HG03460 (cell line): ENCODE measurements around the gene MAP3K20.
A peak's percentile ranks its signal among the peaks of the same experiment; 100 is the strongest.
"Not testable (repeated sequence)": the region's sequence is repeated elsewhere in the genome, so short reads cannot be mapped to it uniquely, and the experiment has no call there.

ENCODE experiments used
- ATAC-seq: cut with Tn5 transposase; IDR thresholded peaks from one replicate; pipeline ENCODE4 v1.9.1; 2021; ENCODE audit not compliant: unreplicated experiment

MAP3K20 gene

DNA sequence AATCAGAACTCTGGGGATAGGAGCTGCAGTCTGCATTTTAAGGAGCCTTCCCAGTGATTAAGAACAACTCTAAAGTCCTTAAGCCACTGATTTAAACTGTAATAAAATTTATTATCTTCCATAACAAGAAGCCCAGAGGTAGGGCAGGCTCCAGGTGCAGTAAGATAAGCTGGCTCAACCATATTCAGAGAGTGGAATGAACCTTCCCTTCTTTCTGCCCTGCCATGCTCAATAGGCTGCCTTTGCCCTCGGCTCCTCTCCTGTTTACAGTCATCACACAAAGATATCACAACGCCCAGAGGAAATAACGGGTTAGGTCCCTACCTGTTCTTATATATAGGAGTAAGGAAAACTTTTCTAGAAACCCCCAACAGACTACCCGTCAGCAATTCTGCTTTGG is 188.5 kb downstream of the MAP3K20 start:
- no peak for ATAC-seq

DNA sequence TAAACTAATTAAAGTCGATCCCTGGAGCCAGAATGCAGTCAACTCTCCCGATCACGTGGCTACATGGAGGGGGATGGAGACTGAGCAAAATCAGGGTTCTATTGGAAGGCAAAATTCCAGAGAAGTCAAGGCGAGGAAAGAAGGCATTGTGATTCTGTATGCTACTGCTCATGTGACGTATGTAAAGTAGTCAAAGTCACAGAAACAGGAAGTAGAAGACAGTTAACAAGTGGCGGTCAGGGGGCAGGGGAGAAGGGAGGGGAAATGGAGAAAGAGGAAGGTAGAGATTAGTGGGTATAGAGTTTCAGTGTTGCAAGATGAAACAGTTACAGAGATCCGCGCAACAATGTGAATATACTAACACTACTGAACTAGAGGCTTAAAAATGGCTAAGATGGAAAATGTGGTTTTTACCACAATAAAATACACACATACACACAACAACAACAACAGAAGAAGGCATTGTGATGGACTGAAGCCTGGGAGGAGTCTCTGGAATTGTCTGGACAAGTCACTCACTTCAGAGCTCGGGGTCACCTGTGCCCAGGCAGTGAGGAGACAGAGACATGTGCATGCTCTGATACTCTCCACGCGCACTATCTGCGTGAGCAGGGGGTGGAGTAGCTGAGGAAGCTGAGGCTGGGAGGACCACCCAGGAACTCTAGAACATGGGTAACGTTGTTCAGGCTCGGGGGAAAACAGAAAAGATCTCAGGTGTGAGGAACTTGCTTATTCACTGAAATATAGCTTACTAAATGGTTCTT is 189.1 kb downstream of the MAP3K20 start:
- peak; percentile 97 for ATAC-seq

DNA sequence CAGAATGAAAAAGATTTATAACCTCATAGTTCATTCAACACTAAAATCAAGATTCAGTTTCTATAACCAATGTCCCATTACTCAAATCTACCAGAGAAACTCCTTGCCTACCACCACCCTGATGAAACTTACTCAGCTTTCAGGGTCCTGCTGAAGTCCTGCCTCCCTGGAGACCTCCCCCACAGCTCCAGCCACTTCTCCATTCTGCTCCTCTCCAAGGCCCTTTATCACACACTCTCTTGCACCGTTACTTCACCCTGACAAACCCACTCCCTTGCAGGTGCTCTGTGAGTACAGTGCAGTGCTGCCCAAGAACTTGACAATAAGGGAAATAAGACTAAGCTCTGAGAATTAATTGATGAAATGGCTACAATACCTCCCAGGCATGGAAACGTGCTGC is 195.5 kb downstream of the MAP3K20 start:
- ATAC-seq: no peak

DNA sequence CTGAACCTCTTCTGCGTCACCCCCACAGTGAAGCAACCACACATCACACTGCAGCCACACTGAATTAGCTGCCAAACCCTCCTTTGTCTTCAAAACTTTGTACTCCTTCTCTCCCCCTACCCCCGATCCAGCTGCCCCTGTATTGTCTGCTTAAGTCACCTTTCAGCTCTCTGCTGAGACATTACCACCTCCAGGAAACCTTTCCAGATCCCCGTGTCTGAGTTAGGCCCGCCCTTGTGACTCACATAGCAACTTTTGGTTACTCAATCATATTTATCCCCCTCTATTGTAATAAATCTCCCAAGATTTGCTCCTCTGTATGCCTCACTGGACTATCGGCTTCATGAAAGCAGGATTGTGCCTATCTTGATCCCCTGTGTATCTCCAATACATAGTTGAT is 196.2 kb downstream of the MAP3K20 start:
- no peak for ATAC-seq

DNA sequence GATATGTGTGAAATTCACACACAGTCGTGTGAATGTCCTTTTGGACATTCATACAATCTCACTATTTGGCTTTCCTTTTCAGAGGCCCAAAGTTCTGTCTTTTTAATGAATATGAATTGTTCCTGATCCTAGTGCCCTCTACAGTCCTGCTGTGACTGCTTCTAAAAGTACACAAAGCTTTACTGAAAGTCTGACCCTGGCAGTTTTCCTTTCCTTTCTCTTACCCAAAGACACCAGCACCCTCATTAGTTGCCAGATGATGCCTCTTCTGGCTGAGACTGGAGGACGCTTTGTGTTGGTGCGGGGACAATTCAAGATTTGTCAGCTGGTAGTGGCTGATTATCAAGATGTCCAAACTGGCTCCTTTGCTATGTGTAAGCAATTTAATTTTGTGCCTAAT is 197.2 kb downstream of the MAP3K20 start:
- no peak for ATAC-seq

DNA sequence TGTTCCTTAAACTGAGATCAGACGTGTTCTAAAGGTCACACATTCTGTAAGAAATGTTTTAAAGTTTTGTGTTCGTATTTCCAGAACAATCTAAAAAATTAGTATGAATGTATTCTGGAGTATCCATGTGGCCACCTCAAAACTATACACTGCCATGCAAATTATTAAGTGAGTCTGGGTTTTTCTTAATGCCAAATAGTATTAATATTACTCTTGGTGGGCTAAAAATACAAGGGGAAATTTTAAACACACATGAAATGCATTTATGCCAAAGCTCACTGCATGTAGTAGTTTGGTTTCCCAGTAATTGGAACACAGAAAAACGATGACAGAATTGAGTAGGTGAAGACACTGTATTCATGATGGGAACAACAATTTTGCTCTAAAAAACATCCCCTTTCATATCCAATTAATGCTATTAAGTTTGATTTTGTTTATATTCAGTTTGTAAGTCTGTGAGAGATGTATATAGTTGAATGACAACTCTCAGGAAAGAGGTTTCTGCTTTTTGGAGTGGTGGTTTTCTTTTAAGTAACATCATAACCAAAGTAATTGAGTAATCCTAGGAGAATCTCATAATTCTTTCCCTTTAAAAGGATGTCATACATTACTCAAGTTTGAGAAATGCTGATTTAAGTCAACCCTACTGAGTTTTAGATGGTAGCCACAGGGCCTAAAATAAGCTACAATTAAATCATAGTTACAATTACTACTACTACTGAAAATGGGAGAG is 203.3 kb downstream of the MAP3K20 start:
- ATAC-seq: no peak

DNA sequence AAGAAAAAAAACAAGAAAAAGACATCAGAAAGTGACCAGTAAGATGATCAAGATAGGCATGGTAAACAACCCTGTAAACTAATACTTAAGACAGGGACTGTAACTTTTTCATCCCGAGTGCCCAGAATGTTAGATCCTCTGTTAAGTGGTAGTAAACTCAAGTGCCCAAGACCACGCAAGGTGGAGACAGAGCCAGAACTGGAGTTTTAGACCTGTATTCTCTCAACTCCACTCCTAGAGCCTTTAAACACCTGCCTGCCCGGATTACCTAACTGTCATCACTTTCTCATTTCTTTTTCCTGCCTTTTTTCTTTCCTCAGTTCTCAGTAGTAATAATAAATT is 203.9 kb downstream of the MAP3K20 start:
- ATAC-seq: no peak

DNA sequence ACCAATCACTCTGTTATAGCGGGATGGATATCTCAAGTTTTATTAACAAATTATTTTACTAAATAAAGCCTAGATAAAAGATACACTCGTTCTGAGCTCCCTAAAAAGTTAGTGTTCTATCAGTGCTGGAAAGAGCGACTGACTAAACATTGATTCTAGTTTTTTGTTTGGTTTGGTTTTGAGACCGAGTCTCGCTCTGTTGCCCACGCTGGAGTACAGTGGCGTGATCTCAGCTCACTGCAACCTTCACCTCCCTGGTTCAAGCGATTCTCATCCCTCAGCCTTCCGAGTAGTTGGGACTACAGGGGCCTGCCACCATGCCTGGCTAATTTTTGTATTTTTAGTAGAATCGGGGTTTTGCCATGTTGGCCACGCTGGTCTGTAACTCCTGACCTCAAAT is 205.2 kb downstream of the MAP3K20 start:
- no peak for ATAC-seq

DNA sequence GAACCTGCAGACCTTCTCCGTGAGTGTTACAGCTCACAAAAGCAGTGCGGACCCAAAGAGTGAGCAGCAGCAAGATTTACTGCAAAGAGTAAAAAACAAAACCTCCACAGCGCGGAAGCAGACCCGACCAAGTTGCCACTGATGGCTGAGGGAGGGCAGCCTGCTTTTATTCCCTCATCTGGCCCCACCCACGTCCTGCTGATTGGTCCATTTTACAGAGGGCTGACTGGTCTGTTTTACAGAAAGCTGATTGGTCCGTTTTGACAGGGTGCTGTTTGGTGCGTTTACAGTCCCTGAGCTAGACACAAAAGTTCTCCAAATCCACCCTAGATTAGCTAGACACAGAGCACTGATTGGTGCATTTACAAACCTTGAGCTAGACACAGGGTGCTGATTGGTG is 206.3 kb downstream of the MAP3K20 start:
- not testable (repeated sequence) for ATAC-seq

DNA sequence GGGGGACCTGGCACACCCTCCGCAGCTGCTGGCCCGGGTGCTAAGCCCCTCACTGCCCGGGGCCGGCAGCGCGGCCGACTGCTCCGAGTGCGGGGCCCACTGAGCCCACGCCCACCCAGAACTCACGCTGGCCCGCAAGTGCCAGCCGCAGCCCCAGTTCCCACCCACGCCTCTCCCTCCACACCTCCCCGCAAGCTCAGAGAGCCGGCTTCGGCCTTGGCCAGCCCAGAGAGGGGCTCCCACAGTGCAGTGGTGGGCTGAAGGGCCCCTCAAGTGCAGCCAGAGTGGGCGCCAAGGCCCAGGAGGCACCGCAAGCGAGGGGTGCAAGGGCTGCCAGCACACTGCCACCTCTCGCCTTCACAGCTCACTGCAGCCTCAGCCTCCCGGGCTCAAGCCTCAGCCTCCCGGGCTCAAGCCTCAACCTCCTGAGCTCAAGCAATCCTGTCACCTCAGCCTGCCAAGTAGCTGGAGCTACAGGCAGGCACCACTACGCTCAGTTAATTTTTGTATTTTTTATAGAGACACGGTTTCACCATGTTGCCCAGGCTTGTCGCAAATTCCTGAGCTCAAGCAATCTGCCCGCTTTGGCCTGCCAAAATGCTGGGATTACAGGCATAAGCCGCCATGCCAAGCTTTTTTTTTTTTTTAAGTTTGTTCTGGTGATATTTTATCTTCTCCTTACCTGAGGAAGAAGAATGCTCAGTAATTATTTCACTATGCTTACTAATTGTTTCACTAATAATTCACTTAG is 207.3 kb downstream of the MAP3K20 start:
- no peak for ATAC-seq

DNA sequence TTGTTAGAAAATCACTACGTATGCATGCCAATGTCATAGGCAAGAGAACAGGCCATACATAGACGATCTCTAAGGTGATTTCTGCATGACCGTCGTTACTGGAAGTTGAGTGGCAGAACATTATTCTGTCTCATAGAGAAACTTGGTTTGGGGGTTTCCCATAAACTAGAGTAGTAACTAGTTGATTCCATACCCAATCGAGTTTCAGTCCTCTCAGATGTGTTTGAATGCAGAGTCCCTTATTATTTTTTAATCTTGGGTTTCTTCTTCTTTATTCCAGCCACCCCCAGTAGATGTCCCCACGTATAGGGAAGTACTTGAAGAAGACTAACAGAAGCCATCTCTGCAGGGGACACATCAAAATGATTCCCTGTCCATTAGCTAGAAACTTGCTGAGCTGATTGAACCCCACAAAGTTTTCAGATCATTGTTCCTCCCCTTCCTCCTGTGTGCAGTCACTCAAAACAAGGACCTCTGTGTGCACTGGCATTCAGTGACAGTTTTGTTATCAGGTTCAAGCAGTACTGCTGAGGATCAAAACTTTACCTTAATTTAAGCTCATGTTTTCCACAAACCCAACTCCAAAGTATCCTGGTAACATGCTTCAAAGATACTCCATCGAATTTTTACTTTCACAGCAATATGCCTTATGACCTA is 210.6 kb downstream of the MAP3K20 start:
- peak; percentile 75 for ATAC-seq

DNA sequence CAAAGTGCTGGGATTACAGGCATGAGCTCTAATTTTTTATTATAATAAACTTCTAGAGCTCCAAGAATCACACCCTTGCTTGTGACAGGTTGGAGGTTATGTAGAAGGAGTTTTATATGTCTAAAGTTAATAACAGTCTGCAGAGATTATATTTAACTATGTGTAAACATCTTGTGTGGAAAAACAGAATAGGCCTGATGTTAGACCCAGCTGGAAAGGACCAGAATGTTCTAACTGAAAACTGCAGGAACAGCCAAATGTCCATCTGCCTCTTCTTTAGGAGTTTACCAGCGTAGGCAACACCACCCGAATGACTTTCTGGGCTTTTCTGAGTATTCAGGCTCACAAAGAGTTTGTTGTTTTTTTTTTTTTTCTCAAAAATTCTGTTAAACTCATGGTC is 211.9 kb downstream of the MAP3K20 start:
- no peak for ATAC-seq

DNA sequence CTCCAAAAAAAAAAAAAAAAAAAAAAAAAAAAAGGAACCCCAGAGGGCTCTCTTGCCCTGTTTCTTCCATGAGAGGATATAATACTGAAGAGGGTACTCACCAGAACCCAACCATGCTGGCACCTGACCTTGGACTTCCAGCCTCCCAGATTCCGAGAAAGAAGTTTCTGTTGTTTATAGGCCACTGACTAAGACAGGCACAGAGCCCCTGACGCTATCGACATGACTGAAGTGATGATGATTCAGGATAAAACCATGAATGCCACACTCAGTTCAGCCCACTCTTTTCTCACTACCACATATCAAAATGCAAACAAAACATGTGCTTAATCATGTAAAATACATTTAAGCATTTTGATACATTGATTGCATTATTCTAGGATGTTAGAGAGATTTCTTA is 212.9 kb downstream of the MAP3K20 start:
- ATAC-seq: no peak

DNA sequence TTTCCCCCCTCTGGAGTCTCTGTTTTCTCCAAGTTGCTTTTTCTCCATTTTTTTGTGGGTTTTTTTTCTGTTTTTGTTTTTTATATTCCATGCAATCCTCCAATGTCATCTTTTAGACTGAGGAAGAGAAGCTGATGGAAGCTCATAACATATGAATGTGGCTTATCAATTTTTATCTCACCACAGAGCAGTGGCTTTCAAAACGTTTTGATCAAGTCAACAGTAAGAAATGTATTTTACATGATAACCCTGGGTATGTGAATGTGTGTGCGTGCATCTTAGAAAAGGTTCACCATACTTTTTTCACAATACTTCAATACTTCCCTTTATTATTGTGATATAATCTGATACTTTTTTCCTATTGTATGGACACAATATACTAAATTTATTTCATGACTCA is 214.4 kb downstream of the MAP3K20 start:
- ATAC-seq: no peak

DNA sequence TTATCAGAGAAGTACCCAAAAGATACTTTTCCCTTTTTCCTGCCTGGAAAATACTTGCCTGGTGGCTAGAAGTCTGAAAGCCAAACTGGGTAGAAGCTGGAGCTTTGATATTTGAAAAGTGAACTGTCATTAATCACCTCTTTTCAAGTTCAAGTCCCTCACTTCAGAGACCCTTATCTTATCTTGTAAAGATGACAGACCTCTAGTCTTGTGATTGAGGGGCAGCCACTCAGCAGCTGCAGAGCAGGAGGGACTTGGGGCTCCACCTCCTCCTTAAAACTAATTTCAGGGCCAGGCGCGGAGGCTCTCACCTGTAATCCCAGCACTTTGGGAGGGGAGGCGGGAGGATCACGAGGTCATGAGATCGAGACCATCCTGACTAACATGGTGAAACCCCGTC is 214.9 kb downstream of the MAP3K20 start:
- ATAC-seq: no peak

DNA sequence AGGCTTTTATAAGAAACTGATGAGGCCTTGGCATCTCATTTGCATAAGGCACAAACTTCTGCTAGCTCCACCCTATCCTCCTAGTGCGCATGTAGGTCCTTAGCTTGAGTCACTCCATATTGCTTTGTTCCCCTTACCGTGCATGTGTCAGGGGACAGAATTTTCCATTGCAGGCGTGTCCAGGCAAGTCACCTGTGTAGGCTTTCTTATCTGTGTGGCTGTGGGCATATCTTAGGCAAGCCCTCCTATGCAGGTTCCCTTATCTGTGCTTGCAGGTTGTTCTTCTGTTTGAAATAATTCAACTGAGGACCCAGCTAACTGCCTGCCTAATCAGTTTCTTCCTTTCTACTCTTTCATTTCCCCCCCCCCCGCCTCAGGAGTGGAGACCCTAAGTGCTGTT is 215.8 kb downstream of the MAP3K20 start:
- ATAC-seq: no peak

DNA sequence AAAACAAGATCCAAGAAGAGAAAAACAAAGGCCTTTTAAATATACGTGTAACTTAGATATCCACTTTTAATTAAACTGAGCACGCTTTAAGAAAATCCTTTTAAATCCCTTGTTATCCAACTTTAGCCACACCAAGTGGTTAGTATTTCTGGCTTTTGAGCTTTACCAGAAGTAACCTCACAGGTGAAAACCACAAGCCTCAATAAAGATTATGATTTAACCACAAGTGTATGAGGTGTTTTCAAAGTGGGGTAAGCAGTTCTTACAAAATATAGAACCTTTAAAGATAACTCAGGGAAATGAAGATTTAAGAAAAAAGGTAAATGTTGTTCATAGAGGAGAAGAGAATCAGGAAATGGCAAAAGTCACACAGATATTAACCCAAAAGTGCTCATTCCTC is 220.6 kb downstream of the MAP3K20 start:
- ATAC-seq: no peak

DNA sequence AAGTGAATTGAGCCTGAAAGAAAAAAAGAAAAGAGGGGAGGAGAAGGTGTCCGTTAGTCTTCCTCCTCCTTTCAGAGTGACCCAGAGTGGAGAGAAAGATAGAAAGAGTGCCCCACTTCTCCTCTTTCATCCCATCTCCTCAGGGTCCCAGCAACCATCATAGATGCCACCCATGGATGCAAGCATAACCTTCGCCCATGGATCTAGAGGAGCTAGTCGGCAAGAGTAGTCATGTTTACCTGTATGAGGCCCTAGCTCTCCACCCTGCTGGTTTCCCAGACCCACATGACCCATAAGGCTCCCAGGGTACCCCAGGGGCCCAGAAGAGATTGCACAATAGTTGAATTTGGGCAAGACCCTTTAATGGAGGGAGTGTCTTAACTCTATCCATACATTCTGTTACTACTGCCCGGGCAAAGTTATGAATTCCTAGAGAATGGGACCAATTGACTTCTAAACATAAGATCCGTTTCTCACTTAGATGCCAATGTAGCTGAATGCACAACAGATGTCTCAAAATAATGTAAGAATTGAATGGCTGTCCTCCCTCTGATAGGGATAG is 223.0 kb downstream of the MAP3K20 start:
- no peak for ATAC-seq

DNA sequence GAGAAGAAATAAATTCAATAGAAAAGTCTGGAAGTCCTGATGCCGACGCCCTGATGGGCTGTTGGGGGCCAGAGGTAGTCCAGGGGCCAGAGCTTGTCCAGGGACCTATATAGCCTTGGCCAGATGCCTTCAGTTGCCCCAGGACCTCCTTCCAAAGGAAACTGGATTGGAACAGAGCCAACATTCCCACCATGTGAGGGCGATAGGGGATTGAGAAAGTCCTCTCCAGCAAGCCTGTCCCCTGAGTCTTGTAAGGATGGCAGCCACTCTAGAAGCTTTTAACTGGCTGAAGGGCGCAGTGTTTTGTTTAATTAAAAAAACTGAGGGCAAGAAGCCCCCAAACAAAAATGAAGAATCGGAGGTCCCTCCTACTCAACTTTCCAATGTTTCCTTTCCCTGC is 224.1 kb downstream of the MAP3K20 start:
- ATAC-seq: no peak

DNA sequence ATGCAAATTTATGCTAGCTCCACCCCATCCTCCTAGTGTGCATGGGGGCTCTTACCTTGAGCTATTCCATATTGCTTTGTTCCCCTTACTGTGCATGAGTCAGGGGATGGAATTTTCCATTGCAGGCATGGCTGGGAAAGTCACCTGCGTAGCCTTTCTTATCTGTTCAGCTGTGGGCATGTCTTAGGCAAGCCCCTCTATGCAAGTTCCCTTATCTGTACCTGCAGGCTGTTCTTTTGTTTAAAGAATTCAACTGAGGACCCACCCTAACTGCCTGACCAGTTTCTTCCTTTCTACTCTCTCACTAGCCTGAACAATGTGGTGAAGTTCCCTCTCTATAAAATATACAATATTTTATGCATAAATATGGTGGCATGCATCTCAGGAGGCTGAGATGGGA is 224.8 kb downstream of the MAP3K20 start:
- ATAC-seq: no peak

DNA sequence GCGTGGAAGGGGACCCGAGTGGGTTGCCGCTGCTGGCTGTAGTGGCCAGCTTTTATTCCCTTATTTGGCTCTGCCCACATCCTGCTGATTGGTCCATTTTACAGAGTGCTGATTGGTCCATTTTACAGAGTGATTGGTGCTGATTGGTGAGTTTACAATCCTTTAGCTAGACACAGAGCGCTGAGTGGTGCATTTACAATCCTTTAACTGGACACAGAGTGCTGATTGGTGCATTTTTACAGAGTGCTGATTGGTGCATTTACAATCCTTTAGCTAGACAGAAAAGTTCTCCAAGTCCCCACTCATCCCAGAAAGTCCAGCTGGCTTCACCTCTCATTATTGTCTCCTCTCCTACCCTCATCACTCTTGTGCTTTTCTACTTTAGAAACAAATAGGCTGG is 225.9 kb downstream of the MAP3K20 start:
- not testable (repeated sequence) for ATAC-seq
